ENCODE data around the gene FIG4. TPM values are rescaled to one million over a fixed set of nuclear protein-coding genes. Genes with fewer than 3 reads are reported as not detected.

Gene FIG4
- total RNA-seq, 1 experiment from 2014 or later = 5.6 TPM

Other genes with a start within 250 kb of the FIG4 start
- 23.0 and 27.2 TPM in 2 replicates for gene MICAL1, start 235.5 kb upstream of the FIG4 start, total RNA-seq (2014; rRNA removed; shearing (Covaris generic))
- 15.4 and 17.5 TPM in 2 replicates for gene ZBTB24, start 208.1 kb upstream of the FIG4 start, total RNA-seq (2014; rRNA removed; shearing (Covaris generic))
- 3.2 and 3.8 TPM in 2 replicates for gene AK9, start 94 bp upstream of the FIG4 start, total RNA-seq (2014; rRNA removed; shearing (Covaris generic))

All from SJCRH30 (cell line).